HCT116 (cell line): ENCODE data around the gene DGAT2. TPM values are rescaled to one million over a fixed set of nuclear protein-coding genes. Genes with fewer than 3 reads are reported as not detected.
A peak's percentile ranks its signal among the peaks of the same experiment; 100 is the strongest.

Experiments
- ATAC-seq: fragments of 200-7000 bp; cut with Tn5 transposase; 2 replicates; pipeline ENCODE4 v1.9.1; 2020; ENCODE audit warnings: mild to moderate bottlenecking, moderate library complexity
- BruUV-seq: library from RNA; stranded (reverse); fragments of 400-500 nt; replicated peaks from 2 replicates; lab custom pipeline; 2021; lab: Mats Ljungman, UMichigan
- CTCF ChIA-PET: fragments of 300-600 bp; sonication (Branson Sonifier 250); formaldehyde crosslinking; loops from one replicate; lab custom pipeline; 2021; ENCODE audit warnings: antibody characterized with exemption; lab: Charles Lee
- POLR2A ChIA-PET: fragments of 300-600, 350-600 bp; sonication (Branson Sonifier 250); formaldehyde crosslinking; loops from one replicate; lab custom pipeline; 2021; ENCODE audit warnings: antibody characterized with exemption; lab: Charles Lee
- RAD21 ChIA-PET, 2 experiments: fragments of 300-600 bp; sonication (Branson Sonifier 250); formaldehyde crosslinking; loops; one replicate each; lab custom pipeline; 2023; ENCODE audit warnings: low total read pairs in 2 of 2; ENCODE audit not compliant: uncharacterized antibody in 2 of 2, unreplicated experiment in 2 of 2, low non-redundant PET in 1 of 2; lab: Charles Lee
- DNase-seq: peaks from one replicate; pipeline ENCODE4 v3.0.0-alpha.2; 2010; ENCODE audit warnings: low read depth, low spot score
- H2AFZ ChIP-seq: fragments of 200-600 bp; shearing (Covaris generic), sonication (generic); 2 replicates; pipeline ENCODE4 v1.6.1; 2017; ENCODE audit warnings: low read depth, mixed run types, mixed read lengths, antibody characterized with exemption, low read length; ENCODE audit not compliant: poor library complexity, severe bottlenecking
- H3K27ac ChIP-seq: 2 replicates; pipeline ENCODE4 v1.5.1; 2012; ENCODE audit warnings: low read depth, low read length
- H3K27me3 ChIP-seq: fragments of 200-600 bp; sonication (generic); 2 replicates; pipeline ENCODE4 v1.6.1; 2016; ENCODE audit warnings: mixed run types, low read length, mixed read lengths; ENCODE audit not compliant: insufficient read depth
- H3K36me3 ChIP-seq, 2 experiments: fragments of 200-500 bp in 1 of 2; fragments of 200-600 bp in 1 of 2; sonication (Bioruptor generic) in 1 of 2; sonication (generic) in 1 of 2; 2 replicates each; pipeline versions ENCODE4 v1.5.1 to v1.6.1; 2014 to 2016; ENCODE audit warnings: low read length in 2 of 2, inconsistent platforms in 1 of 2, mixed read lengths in 1 of 2, mixed run types in 1 of 2; ENCODE audit not compliant: insufficient read depth in 2 of 2, control insufficient read depth in 1 of 2
- H3K4me1 ChIP-seq, 2 experiments: fragments of 200-600 bp in 1 of 2; sonication (generic) in 1 of 2; 2 replicates each; pipeline versions ENCODE4 v1.5.1 to v1.6.1; 2012 to 2017; ENCODE audit warnings: low read length in 2 of 2, inconsistent platforms in 1 of 2, mild to moderate bottlenecking in 1 of 2, mixed read lengths in 1 of 2, mixed run types in 1 of 2, moderate library complexity in 1 of 2; ENCODE audit not compliant: insufficient read depth in 2 of 2, control insufficient read depth in 1 of 2
- H3K4me2 ChIP-seq: fragments of 200-600 bp; sonication (generic); 2 replicates; pipeline ENCODE4 v1.6.1; 2017; ENCODE audit warnings: mixed run types, low read length, mixed read lengths
- H3K4me3 ChIP-seq, 2 experiments: fragments of 200-600 bp in 1 of 2; sonication (generic) in 1 of 2; replicated peaks in 1 of 2; 2 replicates each; pipeline ENCODE4 v1.5.1; 2011 to 2016; ENCODE audit warnings: low read length in 2 of 2, control low read depth in 1 of 2, low read depth in 1 of 2, mild to moderate bottlenecking in 1 of 2, mixed read lengths in 1 of 2, mixed run types in 1 of 2
- H3K79me2 ChIP-seq: fragments of 200-600 bp; sonication (generic); 2 replicates; pipeline ENCODE4 v1.6.1; 2017; ENCODE audit warnings: mild to moderate bottlenecking, mixed run types, low read length, moderate library complexity, mixed read lengths; ENCODE audit not compliant: insufficient read depth
- H3K9ac ChIP-seq: fragments of 200-600 bp; sonication (generic); 2 replicates; pipeline ENCODE4 v1.6.1; 2016; ENCODE audit warnings: low read length, mixed read lengths
- H3K9me2 ChIP-seq: fragments of 200-600 bp; sonication (generic), shearing (Covaris generic); 2 replicates; pipeline ENCODE4 v1.6.1; 2017; ENCODE audit warnings: mixed run types, mild to moderate bottlenecking, moderate library complexity; ENCODE audit not compliant: insufficient read depth
- H3K9me3 ChIP-seq, 2 experiments: fragments of 200-500 bp in 1 of 2; fragments of 200-600 bp in 1 of 2; sonication (Bioruptor generic) in 1 of 2; sonication (generic) in 1 of 2; 2 replicates each; pipeline ENCODE4 v1.6.1; 2014 to 2017; ENCODE audit warnings: low read length in 2 of 2, mixed read lengths in 2 of 2, inconsistent platforms in 1 of 2, low read depth in 1 of 2, mild to moderate bottlenecking in 1 of 2, mixed run types in 1 of 2, moderate library complexity in 1 of 2; ENCODE audit not compliant: control insufficient read depth in 1 of 2, insufficient read depth in 1 of 2
- H4K20me1 ChIP-seq: fragments of 200-600 bp; sonication (generic), shearing (Covaris generic); 2 replicates; pipeline ENCODE4 v1.6.1; 2017; ENCODE audit warnings: mixed run types, mild to moderate bottlenecking, moderate library complexity; ENCODE audit not compliant: insufficient read depth
- EZH2phosphoT487 ChIP-seq: fragments of 200-600 bp; IDR thresholded peaks from 2 replicates; pipeline ENCODE4 v1.6.1; 2018; ENCODE audit warnings: antibody characterized with exemption, borderline replicate concordance
- JUND ChIP-seq: IDR thresholded peaks from 2 replicates; pipeline ENCODE4 v1.6.1; 2012
- RAD21 ChIP-seq: IDR thresholded peaks from 2 replicates; pipeline ENCODE4 v1.6.1; 2012; ENCODE audit warnings: low read depth, mild to moderate bottlenecking
- SP1 ChIP-seq: IDR thresholded peaks from 2 replicates; pipeline ENCODE4 v1.6.1; 2012; ENCODE audit warnings: low read depth
- TCF7L2 ChIP-seq: IDR thresholded peaks from 2 replicates; pipeline ENCODE4 v1.7.0; 2011; ENCODE audit warnings: borderline replicate concordance, inconsistent platforms; ENCODE audit not compliant: insufficient read depth, insufficient read length; ENCODE audit errors: extremely low read depth
- ZFX ChIP-seq: fragments of 450-650 bp; IDR thresholded peaks from 2 replicates; pipeline ENCODE4 v1.6.1; 2017
- intact Hi-C: fragments of 100-400 bp; cut with micrococcal nuclease; formaldehyde crosslinking; loops from 2 replicates; pipeline ENCODE4 v1.10.0; 2022
- total RNA-seq: library from RNA; stranded (reverse); gene quantifications from one replicate; pipeline ENCODE4 v1.2.1, GENCODE V29; 2021; ENCODE audit not compliant: unreplicated experiment
- TF ChIP-seq, protein P1 (sequence below), 3 experiments: fragments of 200-600 bp in 1 of 3; sonication (generic) in 1 of 3; IDR thresholded peaks in 2 of 3; conservative IDR thresholded peaks in 1 of 3; 2 replicates each; pipeline ENCODE4 v1.5.1; 2012 to 2017; ENCODE audit warnings: low read depth in 2 of 3, low read length in 2 of 3, antibody characterized with exemption in 1 of 3, borderline replicate concordance in 1 of 3, control low read depth in 1 of 3, mild to moderate bottlenecking in 1 of 3, mixed read lengths in 1 of 3, mixed run types in 1 of 3, moderate library complexity in 1 of 3; ENCODE audit not compliant: insufficient read depth in 1 of 3
- TF ChIP-seq, protein P2 (sequence below): IDR thresholded peaks from 2 replicates; pipeline ENCODE4 v1.6.1; 2012

DGAT2 gene
- total RNA-seq, 1 experiment from 2014 or later: 2.4 TPM

DNA sequence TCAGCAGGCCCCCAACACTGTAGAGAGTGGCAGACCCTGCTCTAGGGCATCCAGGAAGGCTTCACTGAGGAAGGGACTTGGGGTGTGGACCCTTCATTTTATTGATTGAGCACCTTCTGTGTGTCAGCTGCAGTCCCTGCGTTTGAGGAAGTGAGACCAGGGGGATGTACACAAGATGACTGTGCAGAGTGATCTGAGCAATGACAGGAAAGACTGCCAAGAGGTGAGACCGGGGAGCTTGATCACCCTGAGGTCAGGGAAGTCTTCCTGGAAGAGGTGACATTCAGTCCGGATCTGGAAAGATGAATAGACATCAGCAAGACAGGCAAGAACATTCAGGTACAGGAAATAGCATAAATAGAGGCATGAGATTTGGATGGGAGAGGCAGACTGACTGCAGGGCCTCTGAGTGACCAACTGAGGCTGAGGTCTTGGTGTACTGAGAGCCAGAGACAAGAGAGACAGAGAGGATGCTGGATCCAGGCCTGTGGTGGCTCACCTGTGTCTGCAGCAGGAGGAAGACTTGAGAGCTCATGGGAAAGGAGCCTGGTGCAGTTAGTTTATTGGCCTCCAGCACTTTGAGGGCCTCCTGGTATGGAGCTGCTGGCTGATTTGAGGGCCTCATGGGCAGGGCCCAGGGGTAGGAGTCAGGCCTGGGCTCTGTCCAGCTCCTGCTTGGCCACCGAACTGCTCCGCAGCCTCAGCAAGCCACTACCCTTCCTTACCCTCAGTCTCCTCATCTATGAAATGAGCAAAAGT lies 5.2 kb downstream of the DGAT2 start:
- Histone ChIP-seq H3K9me3 (no peaks in the 10 kb centered on the region), H3K27me3 (peaks cover 6% of the 10 kb centered on the region; the same call in 1 of the 2 replicates), H3K9ac (no peak overlapping the region), H2AFZ (no peak overlapping the region), H3K27ac (no peak overlapping the region), H3K9me2 (no peaks in the 10 kb centered on the region), H3K36me3 (no peaks in the 10 kb centered on the region), H3K4me1 (peaks cover 4 to 20% of the 10 kb centered on the region in 2 experiments), H3K4me2 (no peak overlapping the region), H3K79me2 (no peaks in the 10 kb centered on the region), H4K20me1 (no peaks in the 10 kb centered on the region), H3K4me3 (no peak overlapping the region)
- CTCF ChIA-PET: no interaction called here
- TF ChIP-seq EZH2phosphoT487 (no peak), JUND (no peak), ZFX (0 out of 2 replicates have a peak, but pooled peaks have one; percentile 9)
- POLR2A ChIA-PET: no interaction called here
- no peak for ATAC-seq
- DNase-seq: no peak
- BruUV-seq: no TSS peak
- intact Hi-C loops: no loop called here
- RAD21 ChIA-PET: no interaction called here

DNA sequence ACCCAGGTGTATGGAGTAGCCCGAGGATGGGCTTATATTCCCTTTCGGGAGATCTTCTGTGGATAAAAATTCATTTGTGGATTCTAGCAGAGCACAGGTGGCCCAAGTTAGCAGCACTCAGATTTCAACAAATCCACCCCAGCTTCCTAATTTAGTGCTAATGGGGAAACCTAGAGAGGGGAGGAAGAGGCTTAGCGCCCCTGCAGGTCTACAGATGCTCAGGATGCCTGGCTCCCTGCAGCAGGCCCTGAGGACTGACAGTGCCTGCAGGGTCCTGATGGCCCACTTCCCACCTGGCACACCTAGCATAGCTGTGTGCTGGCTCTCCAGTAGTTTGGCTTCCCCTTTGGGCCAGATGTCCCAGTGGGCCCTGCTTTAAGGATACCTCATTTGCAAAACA lies 6.5 kb downstream of the DGAT2 start:
- no TSS peak for BruUV-seq
- ChIA-PET POLR2A (no interaction called here), CTCF (no interaction called here), RAD21 (no interaction called here)
- no peak for ATAC-seq
- no peaks in the 10 kb centered on the region for H3K9me2 ChIP-seq
- no peak overlapping the region for H3K9ac ChIP-seq
- no peaks in the 10 kb centered on the region for H3K27me3 ChIP-seq
- no peaks in the 10 kb centered on the region for H3K79me2 ChIP-seq
- H3K4me3 ChIP-seq: no peak overlapping the region
- no peak for DNase-seq
- H3K27ac ChIP-seq: no peak overlapping the region
- TF ChIP-seq TCF7L2 (no peak), JUND (no peak), SP1 (no peak), RAD21 (no peak)
- TF ChIP-seq, protein P1, sequence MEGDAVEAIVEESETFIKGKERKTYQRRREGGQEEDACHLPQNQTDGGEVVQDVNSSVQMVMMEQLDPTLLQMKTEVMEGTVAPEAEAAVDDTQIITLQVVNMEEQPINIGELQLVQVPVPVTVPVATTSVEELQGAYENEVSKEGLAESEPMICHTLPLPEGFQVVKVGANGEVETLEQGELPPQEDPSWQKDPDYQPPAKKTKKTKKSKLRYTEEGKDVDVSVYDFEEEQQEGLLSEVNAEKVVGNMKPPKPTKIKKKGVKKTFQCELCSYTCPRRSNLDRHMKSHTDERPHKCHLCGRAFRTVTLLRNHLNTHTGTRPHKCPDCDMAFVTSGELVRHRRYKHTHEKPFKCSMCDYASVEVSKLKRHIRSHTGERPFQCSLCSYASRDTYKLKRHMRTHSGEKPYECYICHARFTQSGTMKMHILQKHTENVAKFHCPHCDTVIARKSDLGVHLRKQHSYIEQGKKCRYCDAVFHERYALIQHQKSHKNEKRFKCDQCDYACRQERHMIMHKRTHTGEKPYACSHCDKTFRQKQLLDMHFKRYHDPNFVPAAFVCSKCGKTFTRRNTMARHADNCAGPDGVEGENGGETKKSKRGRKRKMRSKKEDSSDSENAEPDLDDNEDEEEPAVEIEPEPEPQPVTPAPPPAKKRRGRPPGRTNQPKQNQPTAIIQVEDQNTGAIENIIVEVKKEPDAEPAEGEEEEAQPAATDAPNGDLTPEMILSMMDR (IDR thresholded peaks at IDR 0.05 in 2 of 3, conservative IDR thresholded peaks at IDR 0.05 in 1 of 3; ENCODE audit: borderline replicate concordance in 1 of 3, insufficient read depth in 1 of 3, low read depth in 2 of 3, low read length in 2 of 3): no peak
- TF ChIP-seq, protein P2, sequence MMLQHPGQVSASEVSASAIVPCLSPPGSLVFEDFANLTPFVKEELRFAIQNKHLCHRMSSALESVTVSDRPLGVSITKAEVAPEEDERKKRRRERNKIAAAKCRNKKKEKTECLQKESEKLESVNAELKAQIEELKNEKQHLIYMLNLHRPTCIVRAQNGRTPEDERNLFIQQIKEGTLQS: no peak
- H4K20me1 ChIP-seq: no peaks in the 10 kb centered on the region
- intact Hi-C loops: no loop called here
- H2AFZ ChIP-seq: no peak overlapping the region
- no peaks in the 10 kb centered on the region for H3K36me3 ChIP-seq
- H3K9me3 ChIP-seq: no peaks in the 10 kb centered on the region
- H3K4me2 ChIP-seq: no peak overlapping the region
- peaks cover 0 to 14% of the 10 kb centered on the region in 2 experiments; a peak in 2 of 4 replicates for H3K4me1 ChIP-seq
